OCI-LY3 (cell line): Measurements from ENCODE around the gene PCSK6.

ENCODE experiments used
- H2AFZ ChIP-seq: fragments of 200-600, 300-600 bp; shearing (Covaris generic); 2 replicates; pipeline ENCODE4 v1.6.0; 2014; ENCODE audit warnings: antibody characterized with exemption, low read depth, low read length
- H3K27ac ChIP-seq: fragments of 200-600, 300-600 bp; sonication (generic); 2 replicates; pipeline ENCODE4 v1.5.1; 2014; ENCODE audit warnings: mild to moderate bottlenecking, low read length, moderate library complexity, mixed read lengths
- H3K27me3 ChIP-seq: fragments of 200-600, 300-600 bp; sonication (generic); 2 replicates; pipeline ENCODE4 v1.6.1; 2014; ENCODE audit warnings: low read depth, low read length, mixed read lengths
- H3K36me3 ChIP-seq: fragments of 200-600, 300-600 bp; sonication (generic); replicated peaks from 2 replicates; pipeline ENCODE3; 2014; ENCODE audit warnings: low read depth, low read length, mixed read lengths
- H3K4me1 ChIP-seq: fragments of 300-600, 200-600 bp; sonication (generic); 2 replicates; pipeline ENCODE4 v1.6.1; 2014; ENCODE audit warnings: low read length, mixed read lengths
- H3K4me2 ChIP-seq: fragments of 200-600, 300-600 bp; sonication (generic); 2 replicates; pipeline ENCODE4 v1.6.1; 2014; ENCODE audit warnings: low read length, mixed read lengths
- H3K4me3 ChIP-seq: fragments of 300-600, 200-600 bp; sonication (generic); 2 replicates; pipeline ENCODE4 v1.5.1; 2014; ENCODE audit warnings: antibody characterized with exemption, mild to moderate bottlenecking, low read length, moderate library complexity
- H3K79me2 ChIP-seq: fragments of 300-600, 200-600 bp; shearing (Covaris generic); 2 replicates; pipeline ENCODE4 v1.6.1; 2014; ENCODE audit warnings: mild to moderate bottlenecking, low read length, mixed read lengths
- H3K9ac ChIP-seq: fragments of 300-600, 200-600 bp; shearing (Covaris generic); 2 replicates; pipeline ENCODE4 v1.6.0; 2014; ENCODE audit warnings: mild to moderate bottlenecking, low read length, moderate library complexity
- H3K9me3 ChIP-seq: fragments of 200-600, 300-600 bp; shearing (Covaris generic); 2 replicates; pipeline ENCODE4 v1.6.1; 2014; ENCODE audit warnings: low read length, mixed read lengths; ENCODE audit not compliant: insufficient read depth
- H4K20me1 ChIP-seq: fragments of 200-600, 300-600 bp; sonication (generic); 2 replicates; pipeline ENCODE4 v1.6.1; 2016; ENCODE audit warnings: low read length, mixed read lengths; ENCODE audit not compliant: insufficient read depth
- EZH2phosphoT487 ChIP-seq: fragments of 200-600 bp; shearing (Covaris generic); IDR thresholded peaks from 2 replicates; pipeline ENCODE4 v1.6.1; 2018; ENCODE audit warnings: antibody characterized with exemption, mixed run types, low read depth
- TF ChIP-seq, protein P1 (sequence below): fragments of 200-600, 300-600 bp; sonication (generic); IDR thresholded peaks from 2 replicates; pipeline ENCODE4 v1.5.1; 2014; ENCODE audit warnings: antibody characterized with exemption, low read length, low read depth

PCSK6 gene

DNA sequence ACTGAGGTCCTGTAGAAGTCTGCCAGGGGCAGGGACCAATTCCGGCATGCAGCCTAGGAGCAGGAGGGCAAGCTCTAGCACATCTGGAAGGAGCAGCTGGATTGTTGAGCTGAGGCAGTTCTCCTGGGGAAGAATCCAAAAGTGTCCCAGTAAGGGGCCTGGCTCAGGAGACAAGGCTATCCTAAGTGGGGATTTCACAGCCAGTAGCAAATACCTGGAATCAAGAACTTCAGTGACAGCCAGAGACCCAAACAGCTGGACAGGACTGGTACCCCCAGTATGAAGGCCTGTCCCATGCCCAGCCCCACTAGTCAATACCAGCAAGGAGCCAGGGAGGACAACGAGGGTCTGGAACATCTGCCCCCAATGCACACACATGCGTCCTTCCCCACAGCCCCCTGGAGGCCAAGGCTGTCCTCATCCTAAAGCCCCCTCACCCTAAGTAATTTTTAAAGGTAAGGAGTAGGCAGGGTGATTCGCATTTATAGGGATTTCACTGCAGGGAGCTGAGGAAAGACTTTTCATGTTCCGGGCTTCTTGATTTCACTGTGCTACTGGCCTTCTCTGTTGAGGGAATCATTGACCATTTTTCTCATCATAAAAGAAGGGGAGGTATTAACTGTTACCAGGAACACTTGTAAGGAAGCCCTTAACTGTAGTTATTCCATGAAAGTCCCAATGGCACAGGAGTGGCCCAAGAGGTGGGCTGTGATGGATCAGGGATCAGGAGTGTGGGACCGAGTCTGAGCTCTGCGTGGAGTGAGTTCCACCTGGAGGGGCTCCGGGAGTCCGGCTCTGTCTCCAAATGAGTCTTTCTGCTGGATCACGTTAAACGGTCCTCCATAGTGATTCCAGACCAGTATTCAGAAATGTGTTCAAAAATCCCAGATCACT lies 235.1 kb downstream of the PCSK6 start:
- no peak for TF ChIP-seq EZH2phosphoT487
- TF ChIP-seq, protein P1, sequence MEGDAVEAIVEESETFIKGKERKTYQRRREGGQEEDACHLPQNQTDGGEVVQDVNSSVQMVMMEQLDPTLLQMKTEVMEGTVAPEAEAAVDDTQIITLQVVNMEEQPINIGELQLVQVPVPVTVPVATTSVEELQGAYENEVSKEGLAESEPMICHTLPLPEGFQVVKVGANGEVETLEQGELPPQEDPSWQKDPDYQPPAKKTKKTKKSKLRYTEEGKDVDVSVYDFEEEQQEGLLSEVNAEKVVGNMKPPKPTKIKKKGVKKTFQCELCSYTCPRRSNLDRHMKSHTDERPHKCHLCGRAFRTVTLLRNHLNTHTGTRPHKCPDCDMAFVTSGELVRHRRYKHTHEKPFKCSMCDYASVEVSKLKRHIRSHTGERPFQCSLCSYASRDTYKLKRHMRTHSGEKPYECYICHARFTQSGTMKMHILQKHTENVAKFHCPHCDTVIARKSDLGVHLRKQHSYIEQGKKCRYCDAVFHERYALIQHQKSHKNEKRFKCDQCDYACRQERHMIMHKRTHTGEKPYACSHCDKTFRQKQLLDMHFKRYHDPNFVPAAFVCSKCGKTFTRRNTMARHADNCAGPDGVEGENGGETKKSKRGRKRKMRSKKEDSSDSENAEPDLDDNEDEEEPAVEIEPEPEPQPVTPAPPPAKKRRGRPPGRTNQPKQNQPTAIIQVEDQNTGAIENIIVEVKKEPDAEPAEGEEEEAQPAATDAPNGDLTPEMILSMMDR = no peak
- Histone ChIP-seq H3K4me2 (no peak overlapping the region), H3K79me2 (peaks cover 17% of the 10 kb centered on the region), H3K9ac (no peak overlapping the region), H3K27me3 (peaks cover 51% of the 10 kb centered on the region), H4K20me1 (peaks cover 13% of the 10 kb centered on the region; the same call in 1 of the 2 replicates), H3K4me3 (no peak overlapping the region), H3K9me3 (no peaks in the 10 kb centered on the region), H3K27ac (no peak overlapping the region), H2AFZ (no peak overlapping the region), H3K36me3 (no peaks in the 10 kb centered on the region), H3K4me1 (peaks cover 17% of the 10 kb centered on the region)
